ENCODE results near the gene TMEFF2. TPM values are rescaled to one million over a fixed set of nuclear protein-coding genes. Genes with fewer than 3 reads are reported as not detected.

The TMEFF2 gene
- total and polyA plus RNA-seq, 10 of the 15 experiments (the other 5 are each of a cell fraction or from before 2014, with no cell fraction given): not detected

DNA sequence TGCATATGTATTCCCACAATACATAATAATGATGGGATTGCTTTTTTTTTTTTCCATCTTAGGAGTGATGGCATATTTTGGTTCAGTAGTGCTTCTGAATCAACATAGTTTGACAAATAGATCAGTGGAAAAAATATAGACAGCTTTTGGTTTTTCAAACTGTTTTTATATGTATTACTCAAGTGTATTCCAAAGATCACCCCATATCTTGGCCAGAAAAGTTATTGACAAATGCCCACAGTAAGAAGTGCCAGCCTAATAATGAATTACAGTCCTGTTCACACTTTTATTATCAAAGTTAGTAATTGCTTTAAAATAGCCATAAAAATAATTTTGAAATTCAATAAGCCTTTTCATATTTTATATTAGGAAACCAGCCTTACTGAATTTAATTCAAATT is 95.0 kb downstream of the TMEFF2 start:
- Histone ChIP-seq H3K27ac (ENCODE audit: control insufficient read depth, insufficient read depth) (no peak overlapping the region), H3K4me3 (no peak overlapping the region), H2AFZ (ENCODE audit: control insufficient read depth, low read depth, low read length) (no peak overlapping the region), H3K9ac (ENCODE audit: control insufficient read depth, insufficient read depth, low read length) (no peak overlapping the region), H3K27me3 (replicated peaks in 1 of 2; ENCODE audit: control insufficient read depth in 2 of 2, insufficient read depth in 2 of 2, low read length in 1 of 2) (peaks cover 0 to 4% of the 10 kb centered on the region in 2 experiments; a peak in 1 of 4 replicates), H3K79me2 (ENCODE audit: control insufficient read depth, insufficient read depth, low read length) (no peaks in the 10 kb centered on the region), H4K20me1 (ENCODE audit: control insufficient read depth, insufficient read depth) (no peaks in the 10 kb centered on the region), H3K4me1 (ENCODE audit: control insufficient read depth, insufficient read depth, low read length) (no peaks in the 10 kb centered on the region; the same call in 1 of the 2 replicates), H3K9me3 (replicated peaks; ENCODE audit: control insufficient read depth, insufficient read depth, low read length) (no peaks in the 10 kb centered on the region), H3K4me2 (ENCODE audit: control insufficient read depth, insufficient read depth) (no peak overlapping the region), H3K36me3 (ENCODE audit: control insufficient read depth in 2 of 2, insufficient read depth in 2 of 2, low read length in 1 of 2) (no peaks in the 10 kb centered on the region)
- in situ Hi-C loops (cut with MboI) (no loop called here), intact Hi-C loops (cut with micrococcal nuclease; ENCODE audit: unreplicated experiment) (no loop called here)
- DNase-seq (ENCODE audit: low read depth, low spot score) (no peak), ATAC-seq (no peak), FAIRE-seq (no peak)
- ChIA-PET RAD21 (ENCODE audit: unreplicated experiment) (no interaction called here), CTCF (interaction anchor here (1.1 kb wide), 1 partner anchor 232 kb away, joined by 4 read pairs; no protein-coding TSS in a partner anchor), POLR2A (no interaction called here), SMC1A (ENCODE audit: uncharacterized antibody, unreplicated experiment) (interaction anchor here (3.5 kb wide), 1 partner anchor 12 kb away, joined by 18 read pairs; no protein-coding TSS in a partner anchor)
- no TSS peak for BruUV-seq (replicated peaks)
- TF ChIP-seq, protein P1, sequence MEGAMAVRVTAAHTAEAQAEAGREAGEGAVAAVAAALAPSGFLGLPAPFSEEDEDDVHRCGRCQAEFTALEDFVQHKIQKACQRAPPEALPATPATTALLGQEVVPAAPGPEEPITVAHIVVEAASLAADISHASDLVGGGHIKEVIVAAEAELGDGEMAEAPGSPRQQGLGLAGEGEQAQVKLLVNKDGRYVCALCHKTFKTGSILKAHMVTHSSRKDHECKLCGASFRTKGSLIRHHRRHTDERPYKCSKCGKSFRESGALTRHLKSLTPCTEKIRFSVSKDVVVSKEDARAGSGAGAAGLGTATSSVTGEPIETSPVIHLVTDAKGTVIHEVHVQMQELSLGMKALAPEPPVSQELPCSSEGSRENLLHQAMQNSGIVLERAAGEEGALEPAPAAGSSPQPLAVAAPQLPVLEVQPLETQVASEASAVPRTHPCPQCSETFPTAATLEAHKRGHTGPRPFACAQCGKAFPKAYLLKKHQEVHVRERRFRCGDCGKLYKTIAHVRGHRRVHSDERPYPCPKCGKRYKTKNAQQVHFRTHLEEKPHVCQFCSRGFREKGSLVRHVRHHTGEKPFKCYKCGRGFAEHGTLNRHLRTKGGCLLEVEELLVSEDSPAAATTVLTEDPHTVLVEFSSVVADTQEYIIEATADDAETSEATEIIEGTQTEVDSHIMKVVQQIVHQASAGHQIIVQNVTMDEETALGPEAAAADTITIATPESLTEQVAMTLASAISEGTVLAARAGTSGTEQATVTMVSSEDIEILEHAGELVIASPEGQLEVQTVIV (IDR thresholded peaks at IDR 0.05; ENCODE audit: borderline replicate concordance, partially characterized antibody): no peak

DNA sequence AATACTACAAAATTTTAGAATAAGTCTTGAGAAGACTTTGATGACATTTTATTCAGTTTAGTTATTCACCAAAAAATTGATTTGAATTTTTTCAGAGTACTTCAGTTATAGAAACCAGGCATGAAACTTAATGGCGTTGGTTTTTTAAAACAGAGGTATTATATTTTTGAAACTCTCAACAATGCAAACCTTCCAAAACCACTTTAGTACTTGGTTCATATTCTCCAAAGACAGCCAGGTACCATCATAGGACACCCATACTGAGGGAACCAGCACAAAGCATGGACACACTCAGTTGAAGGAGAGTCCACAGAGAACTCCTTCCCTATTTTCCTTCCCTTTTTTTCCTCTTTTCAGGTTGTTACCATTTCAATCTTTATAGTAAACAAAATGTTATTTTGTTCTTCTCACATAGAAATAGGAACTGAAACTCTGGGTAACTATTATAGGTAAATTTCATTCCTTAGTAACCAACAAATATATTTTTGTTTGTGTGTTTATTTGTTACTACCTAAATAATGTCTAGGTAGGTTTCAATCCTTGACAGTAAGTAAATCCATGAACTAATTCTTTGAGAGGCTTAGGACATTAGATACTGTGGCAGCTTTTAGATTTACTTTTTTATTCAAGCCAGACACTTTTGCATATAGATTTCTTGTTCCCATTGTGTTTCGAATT is 95.8 kb downstream of the TMEFF2 start:
- Histone ChIP-seq H3K79me2 (ENCODE audit: control insufficient read depth, insufficient read depth, low read length) (no peaks in the 10 kb centered on the region), H2AFZ (ENCODE audit: control insufficient read depth, low read depth, low read length) (no peak overlapping the region), H3K27ac (ENCODE audit: control insufficient read depth, insufficient read depth) (no peak overlapping the region), H4K20me1 (ENCODE audit: control insufficient read depth, insufficient read depth) (no peaks in the 10 kb centered on the region), H3K27me3 (replicated peaks in 1 of 2; ENCODE audit: control insufficient read depth in 2 of 2, insufficient read depth in 2 of 2, low read length in 1 of 2) (peaks cover 0 to 4% of the 10 kb centered on the region in 2 experiments; a peak in 1 of 4 replicates), H3K9ac (ENCODE audit: control insufficient read depth, insufficient read depth, low read length) (no peak overlapping the region), H3K4me3 (no peak overlapping the region), H3K4me2 (ENCODE audit: control insufficient read depth, insufficient read depth) (no peak overlapping the region), H3K36me3 (ENCODE audit: control insufficient read depth in 2 of 2, insufficient read depth in 2 of 2, low read length in 1 of 2) (no peaks in the 10 kb centered on the region), H3K9me3 (replicated peaks; ENCODE audit: control insufficient read depth, insufficient read depth, low read length) (no peaks in the 10 kb centered on the region), H3K4me1 (ENCODE audit: control insufficient read depth, insufficient read depth, low read length) (no peaks in the 10 kb centered on the region; the same call in 1 of the 2 replicates)
- FAIRE-seq: no peak
- 0 out of 4 replicates have a peak, but pooled peaks of 1 of the 2 experiments have one; percentile 14 for TF ChIP-seq IKZF2 (IDR thresholded peaks at IDR 0.05)
- TF ChIP-seq LARP7 (IDR thresholded peaks at IDR 0.05): no peak
- TF ChIP-seq MTA3 (IDR thresholded peaks at IDR 0.05; ENCODE audit: borderline replicate concordance, low read length): no peak
- no peak for TF ChIP-seq EED (IDR thresholded peaks at IDR 0.05; ENCODE audit: low read depth)
- peak; percentile 48; the same call in 1 of the 2 replicates for TF ChIP-seq SPI1 (IDR thresholded peaks at IDR 0.05; ENCODE audit: borderline replicate concordance, insufficient read depth, low read depth, low read length)
- DNase-seq (ENCODE audit: low read depth, low spot score): no peak
- peak; percentile 48 for ATAC-seq
- POLR2A ChIA-PET: no interaction called here
- WGBS (ENCODE audit: insufficient coverage, insufficient replicate concordance, low lambda C conversion rate, missing lambda C conversion rate): 3% methylated on average over 2 of the region's 2 CpGs
- SMC1A ChIA-PET (ENCODE audit: uncharacterized antibody, unreplicated experiment): interaction anchor here (1.1 to 3.5 kb wide), 3 partner anchors 8 to 63 kb away, joined by 5 to 18 read pairs (median 9); no protein-coding TSS in a partner anchor
- no TSS peak for BruUV-seq (replicated peaks)
- intact Hi-C loops (cut with micrococcal nuclease; ENCODE audit: unreplicated experiment): no loop called here
- RAD21 ChIA-PET (ENCODE audit: unreplicated experiment): interaction anchor here (1.1 kb wide), 1 partner anchor 64 kb away, joined by 4 read pairs; no protein-coding TSS in a partner anchor
- CTCF ChIA-PET: interaction anchor here (1.1 kb wide), 1 partner anchor 231 kb away, joined by 4 read pairs; no protein-coding TSS in a partner anchor
- in situ Hi-C loops (cut with MboI): no loop called here
